HG03159 (cell line): ENCODE measurements around the gene TNK2.

Source experiments
- ATAC-seq: cut with Tn5 transposase; IDR thresholded peaks from one replicate; pipeline ENCODE4 v1.9.1; 2021; ENCODE audit warnings: mild to moderate bottlenecking, moderate library complexity; ENCODE audit not compliant: unreplicated experiment

The TNK2 gene

GRCh38 chr3:195886181-195887141 is 21.9 kb downstream of the TNK2 start:
- no peak for ATAC-seq

GRCh38 chr3:195885036-195885891 is 23.1 kb downstream of the TNK2 start:
- ATAC-seq: no peak

GRCh38 chr3:195884691-195885035 is 23.7 kb downstream of the TNK2 start:
- no peak for ATAC-seq

- no peak for ATAC-seq
Observed at GRCh38 chr3:195883801-195884200, 24.6 kb downstream of the TNK2 start.

GRCh38 chr3:195883160-195883559 is 25.2 kb downstream of the TNK2 start:
- ATAC-seq: no peak

- ATAC-seq: no peak
Observed at GRCh38 chr3:195882002-195882441, 26.3 kb downstream of the TNK2 start.

- ATAC-seq: no peak
Observed at GRCh38 chr3:195881276-195881988, 26.9 kb downstream of the TNK2 start.

GRCh38 chr3:195880037-195880431 is 28.3 kb downstream of the TNK2 start:
- no peak for ATAC-seq

- no peak for ATAC-seq
Observed at GRCh38 chr3:195879416-195880036, 28.8 kb downstream of the TNK2 start.

- no peak for ATAC-seq
Observed at GRCh38 chr3:195878424-195879274, 29.7 kb downstream of the TNK2 start.

GRCh38 chr3:195877767-195878423 is 30.5 kb downstream of the TNK2 start:
- ATAC-seq: no peak

GRCh38 chr3:195877136-195877715 is 31.1 kb downstream of the TNK2 start:
- no peak for ATAC-seq

GRCh38 chr3:195876297-195877064 is 31.9 kb downstream of the TNK2 start:
- ATAC-seq: no peak

GRCh38 chr3:195875482-195876236 is 32.7 kb downstream of the TNK2 start:
- no peak for ATAC-seq

- ATAC-seq: no peak
Observed at GRCh38 chr3:195873971-195874370, 34.4 kb downstream of the TNK2 start.

GRCh38 chr3:195873281-195873887 is 35.0 kb downstream of the TNK2 start:
- ATAC-seq: no peak

GRCh38 chr3:195872800-195873199 is 35.6 kb downstream of the TNK2 start:
- ATAC-seq: no peak
